Measurements from ENCODE around the gene VAMP4. TPM values are rescaled to one million over a fixed set of nuclear protein-coding genes. Genes with fewer than 3 reads are reported as not detected.

Gene VAMP4
- polyA plus RNA-seq, 1 donor: 21.2 TPM

GRCh38 chr1:171653796-171654195, 88.1 kb downstream of the VAMP4 start:
- no peak for DNase-seq

- no peak for DNase-seq
These were observed 89.5 kb downstream of the VAMP4 start, which contains the start of gene MYOC for GRCh38 chr1:171652234-171652822. TSS of gene MYOC (minus strand) at chr1:171652688. CDS start at chr1:171652611, 77 bp downstream.

Other genes starting within 250 kb of the VAMP4 start
- 1.2 TPM for gene MYOCOS, start 119.8 kb downstream of the VAMP4 start, polyA plus RNA-seq (ENCODE audit: insufficient read length)
- gene MYOC, start 89.4 kb downstream of the VAMP4 start, polyA plus RNA-seq (ENCODE audit: insufficient read length): 0.10 TPM
- gene METTL13, start 39.6 kb upstream of the VAMP4 start, polyA plus RNA-seq (ENCODE audit: insufficient read length): 35.3 TPM
- gene DNM3, start 99.4 kb upstream of the VAMP4 start, polyA plus RNA-seq (ENCODE audit: insufficient read length): 3.9 TPM